Measurements from ENCODE around the gene NAV2. TPM values are rescaled to one million over a fixed set of nuclear protein-coding genes. Genes with fewer than 3 reads are reported as not detected.

The NAV2 gene
- total RNA-seq, 2 donors from 2014 or later, result 26.4 to 35.5 TPM

DNA sequence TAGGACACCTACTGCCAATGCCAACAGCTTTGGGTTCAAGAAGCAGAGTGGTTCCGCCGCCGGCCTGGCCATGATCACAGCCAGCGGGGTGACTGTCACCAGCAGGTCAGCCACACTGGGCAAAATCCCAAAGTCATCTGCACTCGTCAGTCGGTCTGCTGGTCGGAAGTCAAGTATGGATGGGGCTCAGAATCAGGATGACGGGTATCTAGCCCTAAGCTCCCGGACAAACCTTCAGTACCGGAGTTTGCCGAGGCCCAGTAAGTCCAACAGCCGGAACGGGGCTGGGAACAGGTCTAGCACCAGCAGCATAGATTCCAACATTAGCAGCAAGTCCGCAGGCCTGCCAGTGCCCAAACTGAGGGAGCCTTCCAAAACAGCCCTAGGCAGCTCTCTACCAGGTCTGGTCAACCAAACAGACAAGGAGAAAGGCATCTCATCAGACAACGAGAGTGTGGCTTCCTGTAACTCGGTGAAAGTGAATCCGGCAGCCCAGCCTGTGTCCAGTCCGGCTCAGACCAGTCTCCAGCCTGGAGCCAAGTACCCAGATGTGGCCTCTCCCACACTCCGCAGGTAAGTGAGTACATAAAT, 332.6 kb downstream of the NAV2 start:
- Histone ChIP-seq H3K9me3 (no peaks in the 10 kb centered on the region), H3K27ac (peak overlapping the region; percentile 87 to 96 (median 91)), H3K36me3 (replicated peaks in 1 of 2; ENCODE audit: insufficient read depth in 1 of 2, low read depth in 2 of 2) (peaks cover 0 to 6% of the 10 kb centered on the region in 2 donors), H3K4me1 (peaks cover 56% of the 10 kb centered on the region), H3K27me3 (no peaks in the 10 kb centered on the region), H3K4me3 (no peak overlapping the region)
- 43 to 59% methylated on average over 9 to 19 of the region's 19 CpGs for WGBS, 2 donors
- TF ChIP-seq POLR2A (IDR thresholded peaks at IDR 0.05), result peak; percentile 14 to 83 (median 79)
- TF ChIP-seq, protein P1, sequence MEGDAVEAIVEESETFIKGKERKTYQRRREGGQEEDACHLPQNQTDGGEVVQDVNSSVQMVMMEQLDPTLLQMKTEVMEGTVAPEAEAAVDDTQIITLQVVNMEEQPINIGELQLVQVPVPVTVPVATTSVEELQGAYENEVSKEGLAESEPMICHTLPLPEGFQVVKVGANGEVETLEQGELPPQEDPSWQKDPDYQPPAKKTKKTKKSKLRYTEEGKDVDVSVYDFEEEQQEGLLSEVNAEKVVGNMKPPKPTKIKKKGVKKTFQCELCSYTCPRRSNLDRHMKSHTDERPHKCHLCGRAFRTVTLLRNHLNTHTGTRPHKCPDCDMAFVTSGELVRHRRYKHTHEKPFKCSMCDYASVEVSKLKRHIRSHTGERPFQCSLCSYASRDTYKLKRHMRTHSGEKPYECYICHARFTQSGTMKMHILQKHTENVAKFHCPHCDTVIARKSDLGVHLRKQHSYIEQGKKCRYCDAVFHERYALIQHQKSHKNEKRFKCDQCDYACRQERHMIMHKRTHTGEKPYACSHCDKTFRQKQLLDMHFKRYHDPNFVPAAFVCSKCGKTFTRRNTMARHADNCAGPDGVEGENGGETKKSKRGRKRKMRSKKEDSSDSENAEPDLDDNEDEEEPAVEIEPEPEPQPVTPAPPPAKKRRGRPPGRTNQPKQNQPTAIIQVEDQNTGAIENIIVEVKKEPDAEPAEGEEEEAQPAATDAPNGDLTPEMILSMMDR (IDR thresholded peaks at IDR 0.05), result no peak
- DNase-seq (peak; percentile 91 to 95 (median 94)), ATAC-seq (peak; percentile 96)
- intact Hi-C loops (cut with DNase I), result no loop called here

DNA sequence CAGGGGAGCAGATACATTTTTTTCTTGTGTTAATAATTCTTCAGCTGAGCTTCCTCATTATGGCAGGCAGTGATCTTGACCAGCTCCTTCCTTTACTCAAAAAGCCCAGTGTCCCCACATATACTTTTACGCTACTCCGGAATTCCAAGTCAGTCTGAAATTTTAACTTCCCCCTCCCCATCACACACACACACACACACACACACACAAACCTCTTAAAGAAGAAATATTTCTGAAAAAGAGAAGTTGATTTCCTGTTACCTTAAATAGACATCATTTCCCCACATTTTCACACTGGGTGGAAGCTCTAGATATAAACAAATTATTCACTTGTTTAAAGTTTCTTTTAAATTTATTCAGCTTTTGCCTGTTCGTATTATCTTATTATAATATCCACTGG, 333.8 kb downstream of the NAV2 start:
- Histone ChIP-seq H3K9me3 (no peaks in the 10 kb centered on the region), H3K27me3 (no peaks in the 10 kb centered on the region), H3K36me3 (replicated peaks in 1 of 2; ENCODE audit: insufficient read depth in 1 of 2, low read depth in 2 of 2) (peaks cover 0 to 6% of the 10 kb centered on the region in 2 donors), H3K27ac (peak overlapping the region in 2 of 4 donors; percentile 87 to 89), H3K4me3 (no peak overlapping the region), H3K4me1 (peaks cover 49% of the 10 kb centered on the region)
- intact Hi-C loops (cut with DNase I), result no loop called here
- DNase-seq (no peak), ATAC-seq (no peak)
- TF ChIP-seq POLR2A (IDR thresholded peaks at IDR 0.05), result no peak
- TF ChIP-seq, protein P1 (IDR thresholded peaks at IDR 0.05), result no peak
- WGBS, 2 donors, result 77 to 84% methylated on average over 3 of the region's 3 CpGs

DNA sequence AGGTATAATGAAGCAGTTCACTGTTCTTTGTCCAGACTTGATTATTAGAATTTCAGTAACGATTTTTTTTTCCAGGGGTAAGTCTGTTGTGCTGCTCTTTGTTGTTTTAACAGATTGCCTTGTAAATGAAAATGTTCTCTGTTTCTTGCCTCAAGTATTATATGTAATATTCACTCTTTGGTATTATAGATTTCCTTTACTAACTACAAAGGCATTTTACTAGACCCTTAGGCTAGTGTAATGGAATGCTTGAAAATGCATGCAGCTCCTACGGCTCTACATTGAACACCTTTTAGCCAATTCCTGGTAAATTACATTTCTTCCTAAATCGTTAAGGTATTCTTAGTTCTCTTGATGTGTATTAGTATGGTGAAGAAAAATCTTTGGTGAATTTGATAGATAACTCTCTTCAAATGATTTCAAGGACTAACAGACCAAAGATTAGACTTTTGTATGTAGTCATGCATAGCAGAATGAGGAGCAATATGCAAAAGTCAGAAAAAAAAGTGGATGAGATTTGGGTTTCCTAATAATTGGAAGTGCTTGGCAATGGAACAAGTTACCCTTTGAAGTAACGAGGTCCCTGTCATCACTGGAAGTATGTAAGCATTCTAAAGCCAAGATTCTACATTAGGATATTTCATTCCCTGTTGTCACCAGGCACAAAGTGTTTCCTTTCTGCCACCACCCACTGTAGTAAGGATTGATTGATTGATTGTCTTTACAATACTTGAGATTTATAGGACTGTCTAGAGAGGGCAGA, 334.6 kb downstream of the NAV2 start:
- H3K27me3 ChIP-seq, result no peaks in the 10 kb centered on the region
- DNase-seq, result no peak
- H3K4me3 ChIP-seq, result no peak overlapping the region
- intact Hi-C loops (cut with DNase I), result no loop called here
- H3K4me1 ChIP-seq, result peaks cover 41% of the 10 kb centered on the region
- H3K36me3 ChIP-seq (replicated peaks in 1 of 2; ENCODE audit: insufficient read depth in 1 of 2, low read depth in 2 of 2), result peaks cover 0 to 11% of the 10 kb centered on the region in 2 donors
- no peak overlapping the region for H3K27ac ChIP-seq
- no peaks in the 10 kb centered on the region for H3K9me3 ChIP-seq
- WGBS, 2 donors, result 60 to 65% methylated on average over 4 of the region's 4 CpGs
- no peak for ATAC-seq
- TF ChIP-seq, protein P1 (IDR thresholded peaks at IDR 0.05), result no peak
- TF ChIP-seq POLR2A (IDR thresholded peaks at IDR 0.05), result no peak

DNA sequence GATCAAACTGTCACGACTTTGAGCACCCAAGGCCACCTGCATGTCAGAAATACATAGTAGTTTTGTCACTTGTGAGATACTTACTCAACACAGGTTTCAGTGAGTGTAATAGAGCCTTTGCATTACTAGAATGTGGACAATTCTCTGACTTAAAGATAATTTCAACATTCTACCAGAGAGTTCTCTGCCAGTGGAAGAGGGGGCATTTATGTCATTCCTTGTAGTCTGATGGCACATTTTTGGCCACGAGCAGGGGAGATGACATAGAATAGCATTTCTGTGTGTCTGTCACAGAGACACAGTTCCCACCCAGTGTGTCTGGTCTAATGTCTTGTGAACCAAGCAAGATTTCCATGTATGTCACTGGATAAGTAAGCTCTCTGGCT, 335.1 kb downstream of the NAV2 start:
- no peak for TF ChIP-seq POLR2A (IDR thresholded peaks at IDR 0.05)
- TF ChIP-seq, protein P1 (IDR thresholded peaks at IDR 0.05), result no peak
- Histone ChIP-seq H3K27me3 (no peaks in the 10 kb centered on the region), H3K4me3 (no peak overlapping the region), H3K9me3 (no peaks in the 10 kb centered on the region), H3K27ac (no peak overlapping the region), H3K4me1 (peaks cover 36% of the 10 kb centered on the region), H3K36me3 (replicated peaks in 1 of 2; ENCODE audit: insufficient read depth in 1 of 2, low read depth in 2 of 2) (peaks cover 0 to 13% of the 10 kb centered on the region in 2 donors)
- no peak for DNase-seq
- intact Hi-C loops (cut with DNase I), result no loop called here
- ATAC-seq, result no peak
- WGBS, 2 donors, result 64 to 73% methylated on average over 2 of the region's 2 CpGs

All from body of pancreas (tissue), 4 donors.